ENCODE results near the gene GPRC5B.

GRCh38 chr16:19861811-19862327 lies 22.8 kb downstream of the GPRC5B start:
- TF ChIP-seq CTCF (IDR thresholded peaks at IDR 0.05): no peak
- no peak for TF ChIP-seq POLR2A (IDR thresholded peaks at IDR 0.05)

Data from thyroid gland (tissue), 4 donors.